Non-pigmented ciliary epithelial cell (primary cell): Measurements from ENCODE around the gene RMND5A.
"Not testable (repeated sequence)": the region's sequence is repeated elsewhere in the genome, so short reads cannot be mapped to it uniquely, and the experiment has no call there.

ENCODE experiments used
- DNase-seq: peaks from one replicate; pipeline ENCODE4 v3.0.0-alpha.2; 2010; ENCODE audit warnings: low read depth

Gene RMND5A

GRCh38 chr2:86719637-86720539 is at the start of gene RMND5A:
RMND5A (plus strand) TSS chr2:86720291; CDS start chr2:86720668, 377 bp downstream.
- peak; percentile 42 for DNase-seq

GRCh38 chr2:86671337-86671981 is 48.6 kb upstream of the RMND5A start:
- no peak for DNase-seq

GRCh38 chr2:86672027-86672545 is 48.0 kb upstream of the RMND5A start:
- no peak for DNase-seq

GRCh38 chr2:86673011-86673410 is 47.1 kb upstream of the RMND5A start:
- no peak for DNase-seq

- no peak for DNase-seq
Observed at GRCh38 chr2:86673986-86674670, 46.0 kb upstream of the RMND5A start.

GRCh38 chr2:86675104-86675503 is 45.0 kb upstream of the RMND5A start:
- no peak for DNase-seq

GRCh38 chr2:86675511-86676015 is 44.5 kb upstream of the RMND5A start:
- DNase-seq: no peak

GRCh38 chr2:86677816-86678215 is 42.3 kb upstream of the RMND5A start:
- no peak for DNase-seq

- no peak for DNase-seq
Observed at GRCh38 chr2:86679036-86679435, 41.1 kb upstream of the RMND5A start.

- no peak for DNase-seq
Observed at GRCh38 chr2:86685351-86685750, 34.7 kb upstream of the RMND5A start.

- DNase-seq: no peak
Observed at GRCh38 chr2:86686460-86686859, 33.6 kb upstream of the RMND5A start.

- DNase-seq: no peak
Observed at GRCh38 chr2:86686905-86687304, 33.2 kb upstream of the RMND5A start.

- no peak for DNase-seq
Observed at GRCh38 chr2:86695053-86695691, 24.9 kb upstream of the RMND5A start.

GRCh38 chr2:86697551-86698104 is 22.5 kb upstream of the RMND5A start:
- DNase-seq: no peak

- no peak for DNase-seq
Observed at GRCh38 chr2:86700690-86701089, 19.4 kb upstream of the RMND5A start.

- DNase-seq: no peak
Observed at GRCh38 chr2:86703704-86704361, 16.3 kb upstream of the RMND5A start.

- peak; percentile 70 for DNase-seq
Observed at GRCh38 chr2:86704459-86704971, 15.6 kb upstream of the RMND5A start.

GRCh38 chr2:86706220-86706619 is 13.9 kb upstream of the RMND5A start:
- DNase-seq: no peak

- DNase-seq: no peak
Observed at GRCh38 chr2:86706935-86707334, 13.2 kb upstream of the RMND5A start.

GRCh38 chr2:86708126-86708525 is 12.0 kb upstream of the RMND5A start:
- DNase-seq: not testable (repeated sequence)
